ENCODE measurements around the gene SPTSSB. TPM values are rescaled to one million over a fixed set of nuclear protein-coding genes. Genes with fewer than 3 reads are reported as not detected.
A peak's percentile ranks its signal among the peaks of the same experiment; 100 is the strongest.

Gene SPTSSB
- total RNA-seq, 6 experiments from 2014 or later = 0.07 to 1.4 TPM; not detected in 4

DNA sequence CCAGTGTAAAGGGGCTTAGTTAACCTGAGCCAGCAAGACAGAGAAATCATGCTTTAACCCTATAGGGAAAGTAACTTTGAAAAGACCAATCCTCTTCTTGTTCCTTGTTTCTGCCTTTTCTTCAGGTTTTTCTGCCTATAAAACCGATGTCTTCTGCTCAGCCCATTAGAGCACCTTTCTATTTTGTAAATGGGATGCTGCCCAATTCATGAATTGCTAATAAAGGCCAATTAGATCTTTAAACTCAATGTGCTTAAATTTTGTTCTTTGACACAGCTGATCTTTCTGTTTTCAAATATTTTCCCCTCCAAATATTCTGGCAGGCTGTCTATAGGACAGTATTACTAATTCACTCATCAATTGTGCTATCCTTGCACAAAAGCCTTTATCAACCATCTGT, 33.8 kb upstream of the SPTSSB start:
- Histone ChIP-seq H3K9me3 (no peaks in the 10 kb centered on the region), H3K4me1 (peaks cover 0 to 13% (median 5%) of the 10 kb centered on the region in 4 donors), H3K27ac (no peak overlapping the region), H3K36me3 (no peaks in the 10 kb centered on the region), H3K27me3 (no peaks in the 10 kb centered on the region), H3K4me3 (no peak overlapping the region)
- TF ChIP-seq, protein P1, sequence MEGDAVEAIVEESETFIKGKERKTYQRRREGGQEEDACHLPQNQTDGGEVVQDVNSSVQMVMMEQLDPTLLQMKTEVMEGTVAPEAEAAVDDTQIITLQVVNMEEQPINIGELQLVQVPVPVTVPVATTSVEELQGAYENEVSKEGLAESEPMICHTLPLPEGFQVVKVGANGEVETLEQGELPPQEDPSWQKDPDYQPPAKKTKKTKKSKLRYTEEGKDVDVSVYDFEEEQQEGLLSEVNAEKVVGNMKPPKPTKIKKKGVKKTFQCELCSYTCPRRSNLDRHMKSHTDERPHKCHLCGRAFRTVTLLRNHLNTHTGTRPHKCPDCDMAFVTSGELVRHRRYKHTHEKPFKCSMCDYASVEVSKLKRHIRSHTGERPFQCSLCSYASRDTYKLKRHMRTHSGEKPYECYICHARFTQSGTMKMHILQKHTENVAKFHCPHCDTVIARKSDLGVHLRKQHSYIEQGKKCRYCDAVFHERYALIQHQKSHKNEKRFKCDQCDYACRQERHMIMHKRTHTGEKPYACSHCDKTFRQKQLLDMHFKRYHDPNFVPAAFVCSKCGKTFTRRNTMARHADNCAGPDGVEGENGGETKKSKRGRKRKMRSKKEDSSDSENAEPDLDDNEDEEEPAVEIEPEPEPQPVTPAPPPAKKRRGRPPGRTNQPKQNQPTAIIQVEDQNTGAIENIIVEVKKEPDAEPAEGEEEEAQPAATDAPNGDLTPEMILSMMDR (IDR thresholded peaks at IDR 0.05) = no peak
- TF ChIP-seq POLR2A (IDR thresholded peaks at IDR 0.05) = no peak
- ATAC-seq = no peak
- intact Hi-C loops (cut with DNase I) = loop anchor here in 1 of 2 donors (10.0 kb wide), 1 partner anchor 130 kb away; no protein-coding TSS in a partner anchor
- WGBS (ENCODE audit: insufficient coverage, low coverage, low lambda C conversion rate, missing lambda C conversion rate) = 83% methylated on average over 1 of the region's 1 CpG
- no peak for DNase-seq

DNA sequence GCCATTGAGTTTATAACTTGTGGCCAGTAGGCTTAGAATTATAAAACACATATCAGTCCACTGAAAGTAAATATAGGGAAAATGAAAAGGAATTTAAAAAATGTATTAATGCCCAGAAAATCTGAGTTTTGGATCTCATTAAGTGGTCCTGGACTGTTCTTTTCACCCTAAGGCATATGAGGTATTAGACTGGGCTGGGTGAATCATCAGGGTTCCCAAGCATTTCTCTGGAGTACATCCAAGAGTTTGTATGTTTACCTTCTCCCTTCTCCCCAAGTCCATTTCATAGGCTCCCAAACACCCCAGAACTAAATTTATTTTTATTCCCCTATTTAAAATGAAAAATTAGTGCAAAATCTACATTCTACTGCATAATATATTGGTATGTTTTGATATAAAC, 31.9 kb upstream of the SPTSSB start:
- Histone ChIP-seq H3K4me3 (no peak overlapping the region), H3K27ac (no peak overlapping the region), H3K4me1 (peaks cover 0 to 13% (median 5%) of the 10 kb centered on the region in 4 donors), H3K9me3 (no peaks in the 10 kb centered on the region), H3K36me3 (no peaks in the 10 kb centered on the region), H3K27me3 (no peaks in the 10 kb centered on the region)
- ATAC-seq (no peak), DNase-seq (no peak)
- intact Hi-C loops (cut with DNase I) = loop anchor here in 1 of 2 donors (10.0 kb wide), 1 partner anchor 128 kb away; no protein-coding TSS in a partner anchor
- no peak for TF ChIP-seq POLR2A (IDR thresholded peaks at IDR 0.05)

DNA sequence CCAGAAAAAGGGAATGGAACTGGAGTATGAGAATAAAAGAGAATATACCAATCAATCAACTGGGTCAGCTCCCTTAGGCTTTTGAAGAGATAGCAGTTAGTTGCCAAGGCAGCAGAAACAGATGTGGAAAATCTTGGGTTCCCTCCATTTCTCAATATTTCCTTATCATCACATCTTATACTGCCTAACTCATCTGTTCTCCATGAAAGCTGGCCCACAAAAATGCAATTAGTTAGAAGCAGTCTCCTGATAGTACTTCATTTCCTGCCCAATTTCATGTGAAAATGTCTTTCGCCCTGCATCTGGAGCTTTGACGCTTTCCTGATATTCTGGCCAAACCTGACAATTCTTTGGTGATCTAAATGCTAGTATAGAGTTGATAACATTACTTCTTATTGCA, 30.1 kb upstream of the SPTSSB start:
- Histone ChIP-seq H3K36me3 (no peaks in the 10 kb centered on the region), H3K27ac (no peak overlapping the region), H3K27me3 (no peaks in the 10 kb centered on the region), H3K4me3 (no peak overlapping the region), H3K4me1 (no peaks in the 10 kb centered on the region), H3K9me3 (no peaks in the 10 kb centered on the region)
- intact Hi-C loops (cut with DNase I) = loop anchor here in 1 of 2 donors (10.0 kb wide), 1 partner anchor 127 kb away; no protein-coding TSS in a partner anchor
- TF ChIP-seq POLR2A (IDR thresholded peaks at IDR 0.05) = no peak
- TF ChIP-seq, protein P1 (IDR thresholded peaks at IDR 0.05) = no peak
- DNase-seq = no peak
- WGBS (ENCODE audit: insufficient coverage, low coverage, low lambda C conversion rate, missing lambda C conversion rate) = 76% methylated on average over 2 of the region's 2 CpGs
- no peak for ATAC-seq

DNA sequence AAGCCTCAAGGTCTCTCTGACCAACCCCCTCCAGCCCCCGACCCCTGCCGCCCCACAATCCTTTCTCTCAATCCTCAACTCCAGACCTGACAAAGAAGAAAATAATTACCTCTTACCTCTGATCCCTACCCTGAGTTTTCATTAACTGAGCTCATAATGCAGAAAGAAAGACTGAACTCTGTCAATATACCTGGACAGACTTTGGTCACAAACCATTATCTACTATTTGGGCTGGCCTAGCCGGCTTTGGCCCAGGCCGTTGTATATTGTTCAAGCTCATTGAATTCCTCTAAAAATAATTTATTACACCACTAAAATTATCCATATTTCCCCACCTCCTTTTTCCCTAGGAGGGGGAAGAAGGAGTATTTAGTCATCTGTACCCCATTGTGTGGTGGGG, 29.3 kb upstream of the SPTSSB start:
- 52% methylated on average over 4 of the region's 4 CpGs for WGBS (ENCODE audit: insufficient coverage, low coverage, low lambda C conversion rate, missing lambda C conversion rate)
- Histone ChIP-seq H3K27me3 (no peaks in the 10 kb centered on the region), H3K27ac (no peak overlapping the region), H3K4me1 (no peaks in the 10 kb centered on the region), H3K4me3 (no peak overlapping the region), H3K9me3 (no peaks in the 10 kb centered on the region), H3K36me3 (no peaks in the 10 kb centered on the region)
- intact Hi-C loops (cut with DNase I) = loop anchor here in 1 of 2 donors (10.0 kb wide), 1 partner anchor 126 kb away; no protein-coding TSS in a partner anchor
- ATAC-seq (peak; percentile 65 to 92 (median 83)), DNase-seq (no peak)
- no peak for TF ChIP-seq POLR2A (IDR thresholded peaks at IDR 0.05)
- TF ChIP-seq, protein P1 (IDR thresholded peaks at IDR 0.05) = no peak

DNA sequence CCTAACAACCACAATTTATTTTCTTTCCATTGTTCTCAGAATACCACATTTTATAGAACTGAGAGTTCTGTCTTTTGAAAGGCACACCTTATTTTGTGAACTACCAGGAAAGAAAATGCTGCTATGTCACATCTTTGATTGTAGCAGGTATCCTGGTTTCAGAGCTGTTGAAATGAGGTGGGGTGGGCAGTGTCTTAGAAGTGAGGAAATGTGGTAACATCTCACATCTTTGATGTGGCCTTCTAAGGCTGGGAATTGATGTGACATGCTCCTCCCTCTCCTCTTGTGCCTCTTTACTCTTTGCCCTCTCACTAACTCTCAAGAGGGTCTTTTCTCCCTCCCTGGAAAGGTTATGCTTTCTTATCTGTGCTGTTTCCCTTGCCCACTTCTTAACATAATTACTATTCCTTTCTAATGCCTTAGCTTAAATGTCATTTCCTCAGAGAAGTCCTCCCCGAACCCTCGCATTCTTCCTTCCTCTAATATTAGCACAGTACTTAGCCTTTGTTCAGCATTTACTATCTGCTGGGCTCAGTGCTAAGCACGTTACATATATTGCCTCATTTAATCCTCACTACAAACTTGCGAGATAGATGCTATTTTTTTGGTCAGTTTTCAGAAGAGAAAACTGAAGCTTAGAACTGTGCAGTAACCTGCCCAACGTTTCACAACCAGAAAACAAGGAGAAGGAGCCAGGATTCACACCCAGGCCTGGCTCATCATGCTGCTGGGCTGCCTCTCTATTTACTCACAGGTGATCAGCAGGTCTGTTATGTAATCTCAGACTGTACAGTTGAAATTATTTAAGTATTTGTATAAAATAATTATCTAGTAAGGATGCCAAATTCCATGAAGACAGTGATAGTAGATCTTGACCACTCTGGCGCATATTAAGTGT, 24.0 kb upstream of the SPTSSB start:
- intact Hi-C loops (cut with DNase I) = no loop called here
- Histone ChIP-seq H3K27me3 (no peaks in the 10 kb centered on the region), H3K27ac (no peak overlapping the region), H3K4me1 (peaks cover 0 to 10% (median 0%) of the 10 kb centered on the region in 4 donors), H3K9me3 (no peaks in the 10 kb centered on the region), H3K4me3 (no peak overlapping the region), H3K36me3 (no peaks in the 10 kb centered on the region)
- DNase-seq (peak in 1 of 3 donors; percentile 56), ATAC-seq (peak in 2 of 4 donors; percentile 58 to 80)
- 37% methylated on average over 6 of the region's 6 CpGs for WGBS (ENCODE audit: insufficient coverage, low coverage, low lambda C conversion rate, missing lambda C conversion rate)
- TF ChIP-seq POLR2A (IDR thresholded peaks at IDR 0.05) = no peak
- TF ChIP-seq, protein P1 (IDR thresholded peaks at IDR 0.05) = no peak

All from right lobe of liver (tissue), 6 donors.